IMR-90 (cell line): ENCODE results near the gene NEK4. TPM values are rescaled to one million over a fixed set of nuclear protein-coding genes. Genes with fewer than 3 reads are reported as not detected.
A peak's percentile ranks its signal among the peaks of the same experiment; 100 is the strongest.

Experiments used
- ATAC-seq: fragments of 200-7000 bp; cut with Tn5 transposase; 2 replicates; pipeline ENCODE4 v1.9.1; 2020; ENCODE audit warnings: low read depth, mild to moderate bottlenecking, moderate library complexity
- BruUV-seq: library from RNA; stranded (reverse); fragments of 400-500 nt; replicated peaks from 2 replicates; lab custom pipeline; 2021; lab: Mats Ljungman, UMichigan
- CTCF ChIA-PET: fragments of 300-600 bp; formaldehyde crosslinking; extraction: SDS; loops from one replicate; lab custom pipeline; 2021; ENCODE audit warnings: antibody characterized with exemption; lab: Yijun Ruan, JAX
- POLR2A ChIA-PET: fragments of 300-600 bp; sonication (Branson Sonifier 250); formaldehyde crosslinking; loops from one replicate; lab custom pipeline; 2022; ENCODE audit warnings: antibody characterized with exemption; ENCODE audit not compliant: unreplicated experiment; lab: Charles Lee
- DNase-seq: peaks from one replicate; pipeline ENCODE4 v3.0.0; 2013
- H2AFZ ChIP-seq: replicated peaks from 2 replicates; pipeline ENCODE3; 2013; ENCODE audit warnings: low read length, mild to moderate bottlenecking; ENCODE audit not compliant: poor library complexity
- H2AK5ac ChIP-seq: 2 replicates; pipeline ENCODE4 v1.6.1; 2013; ENCODE audit warnings: low read depth, low read length, inconsistent platforms
- H2AK9ac ChIP-seq: replicated peaks from 2 replicates; pipeline ENCODE3; 2013; ENCODE audit warnings: mild to moderate bottlenecking, low read depth, low read length, moderate library complexity; ENCODE audit not compliant: poor library complexity
- H2BK120ac ChIP-seq: 2 replicates; pipeline ENCODE4 v1.6.1; 2013; ENCODE audit warnings: low read depth, low read length, inconsistent platforms
- H2BK15ac ChIP-seq: 3 replicates; pipeline ENCODE4 v1.6.1; 2013; ENCODE audit warnings: low read depth, low read length, inconsistent platforms
- H2BK20ac ChIP-seq: 2 replicates; pipeline ENCODE4 v1.6.1; 2013; ENCODE audit warnings: low read depth, mild to moderate bottlenecking, inconsistent platforms, low read length, moderate library complexity
- H2BK5ac ChIP-seq: 2 replicates; pipeline ENCODE4 v1.6.1; 2013; ENCODE audit warnings: mild to moderate bottlenecking, low read depth, low read length, inconsistent platforms; ENCODE audit not compliant: poor library complexity, severe bottlenecking
- H3K14ac ChIP-seq: replicated peaks from 2 replicates; pipeline ENCODE4 v1.6.1; 2013; ENCODE audit warnings: low read depth, low read length, inconsistent platforms
- H3K18ac ChIP-seq: 2 replicates; pipeline ENCODE4 v1.6.1; 2013; ENCODE audit warnings: low read depth, low read length, control low read depth
- H3K23ac ChIP-seq: 2 replicates; pipeline ENCODE4 v1.6.1; 2013; ENCODE audit warnings: low read depth, low read length, inconsistent platforms
- H3K27ac ChIP-seq: 2 replicates; pipeline ENCODE4 v1.5.1; 2013; ENCODE audit warnings: mild to moderate bottlenecking, control low read depth, low read length; ENCODE audit not compliant: insufficient read depth
- H3K27me3 ChIP-seq: 2 replicates; pipeline ENCODE4 v1.6.1; 2013; ENCODE audit warnings: low read length; ENCODE audit not compliant: control insufficient read depth, insufficient read depth
- H3K36me3 ChIP-seq: 2 replicates; pipeline ENCODE4 v1.6.1; 2013; ENCODE audit warnings: low read length, mixed read lengths; ENCODE audit not compliant: control insufficient read depth, insufficient read depth
- H3K4ac ChIP-seq: 2 replicates; pipeline ENCODE4 v1.6.1; 2013; ENCODE audit warnings: low read depth, low read length, inconsistent platforms
- H3K4me1 ChIP-seq: 2 replicates; pipeline ENCODE4 v1.6.1; 2013; ENCODE audit warnings: low read length, mixed read lengths; ENCODE audit not compliant: control insufficient read depth, insufficient read depth
- H3K4me2 ChIP-seq: 2 replicates; pipeline ENCODE4 v1.6.1; 2013; ENCODE audit warnings: low read depth, mild to moderate bottlenecking, control low read depth, low read length, moderate library complexity
- H3K4me3 ChIP-seq: 2 replicates; pipeline ENCODE4 v1.5.1; 2013; ENCODE audit warnings: low read depth, mild to moderate bottlenecking, control low read depth, low read length, moderate library complexity; ENCODE audit not compliant: insufficient read depth
- H3K56ac ChIP-seq: 2 replicates; pipeline ENCODE4 v1.6.1; 2013; ENCODE audit warnings: low read length, inconsistent platforms; ENCODE audit not compliant: insufficient read depth; ENCODE audit errors: extremely low read depth
- H3K79me1 ChIP-seq, 2 experiments: 2 replicates each; pipeline ENCODE4 v1.6.1; 2013; ENCODE audit warnings: low read length in 2 of 2, inconsistent platforms in 1 of 2, low read depth in 1 of 2
- H3K9ac ChIP-seq: 2 replicates; pipeline ENCODE4 v1.6.1; 2013; ENCODE audit warnings: low read depth, low read length, control low read depth
- H3K9me1 ChIP-seq: 2 replicates; pipeline ENCODE4 v1.6.1; 2013; ENCODE audit warnings: low read length, inconsistent platforms; ENCODE audit not compliant: insufficient read depth
- H3K9me3 ChIP-seq: 2 replicates; pipeline ENCODE4 v1.6.1; 2013; ENCODE audit warnings: low read length; ENCODE audit not compliant: control insufficient read depth, insufficient read depth
- H4K20me1 ChIP-seq: 2 replicates; pipeline ENCODE4 v1.6.1; 2013; ENCODE audit warnings: low read length, inconsistent platforms; ENCODE audit not compliant: insufficient read depth
- H4K5ac ChIP-seq: 2 replicates; pipeline ENCODE4 v1.6.1; 2013; ENCODE audit warnings: mild to moderate bottlenecking, low read depth, low read length, control low read depth
- H4K8ac ChIP-seq, 2 experiments: 2 replicates each; pipeline ENCODE4 v1.6.1; 2013; ENCODE audit warnings: low read depth in 2 of 2, low read length in 2 of 2, control low read depth in 1 of 2, inconsistent platforms in 1 of 2
- H4K91ac ChIP-seq: 2 replicates; pipeline ENCODE4 v1.6.1; 2013; ENCODE audit warnings: low read depth, low read length, inconsistent platforms; ENCODE audit not compliant: insufficient read depth
- BHLHE40 ChIP-seq: fragments of 150-350 bp; IDR thresholded peaks from 2 replicates; pipeline ENCODE4 v1.6.1; 2016; ENCODE audit warnings: mild to moderate bottlenecking, low read depth, low read length
- CEBPB ChIP-seq: IDR thresholded peaks from 2 replicates; pipeline ENCODE4 v1.6.1; 2012; ENCODE audit warnings: low read depth, low read length, improper control_type of control experiment
- CHD1 ChIP-seq: IDR thresholded peaks from 2 replicates; pipeline ENCODE4 v1.6.1; 2012; ENCODE audit warnings: low read depth, low read length, improper control_type of control experiment
- ELK1 ChIP-seq: fragments of 150-350 bp; IDR thresholded peaks from 2 replicates; pipeline ENCODE4 v1.6.1; 2016; ENCODE audit warnings: low read depth, mild to moderate bottlenecking, low read length, moderate library complexity, borderline replicate concordance
- FOS ChIP-seq: fragments of 150-350 bp; IDR thresholded peaks from 2 replicates; pipeline ENCODE4 v1.6.1; 2016; ENCODE audit warnings: low read depth, low read length
- MAFK ChIP-seq: IDR thresholded peaks from 2 replicates; pipeline ENCODE4 v1.6.1; 2012; ENCODE audit warnings: low read depth, low read length, improper control_type of control experiment
- MAZ ChIP-seq: IDR thresholded peaks from 2 replicates; pipeline ENCODE4 v1.6.1; 2012; ENCODE audit warnings: low read depth, mild to moderate bottlenecking, low read length, improper control_type of control experiment, moderate library complexity, borderline replicate concordance
- MXI1 ChIP-seq: IDR thresholded peaks from 2 replicates; pipeline ENCODE4 v1.6.1; 2012; ENCODE audit warnings: low read depth, mild to moderate bottlenecking, low read length, moderate library complexity, borderline replicate concordance
- NFE2L2 ChIP-seq: fragments of 150-350 bp; IDR thresholded peaks from 2 replicates; pipeline ENCODE4 v1.6.1; 2016; ENCODE audit warnings: low read depth, mild to moderate bottlenecking, low read length
- RFX5 ChIP-seq: IDR thresholded peaks from 2 replicates; pipeline ENCODE4 v1.8.0; 2012; ENCODE audit warnings: low read depth, mild to moderate bottlenecking, low read length, moderate library complexity
- WGBS, 2 experiments: methylation state at CpG; one replicate each; pipeline versions ENCODE4 v1.1.5 to v1.1.7; 2013; ENCODE audit warnings: missing lambda C conversion rate in 2 of 2; ENCODE audit not compliant: insufficient read length in 1 of 2; ENCODE audit errors: extremely low coverage in 2 of 2; 5-methylcytosine and 5-hydroxymethylcytosine counted together
- dilution Hi-C: fragments of 300-500 bp; cut with HindIII; formaldehyde crosslinking; loops from one replicate; pipeline ENCODE4 v1.14.3; 2018; ENCODE audit warnings: low sequenced_read_pairs; ENCODE audit not compliant: unreplicated experiment
- in situ Hi-C: fragments of 300-500 bp; cut with MboI; formaldehyde crosslinking; loops from 3 replicates; pipeline ENCODE4 v1.14.3; 2019; ENCODE audit warnings: low sequenced_read_pairs, inconsistent platforms, mixed read lengths
- intact Hi-C: fragments of 100-400 bp; cut with micrococcal nuclease; formaldehyde crosslinking; loops from 2 replicates; pipeline ENCODE4 v1.10.0; 2022
- polyA plus RNA-seq, 3 experiments: library from polyadenylated mRNA; depleted of rRNA; stranded (reverse); fragments of >200 nt; gene quantifications; 2 replicates each; pipeline ENCODE4 v1.2.3, GENCODE V29; 2012; ENCODE audit warnings: low replicate concordance in 1 of 3
- total RNA-seq: library from RNA; depleted of rRNA; stranded (reverse); fragments of >200 nt; gene quantifications from 2 replicates; pipeline ENCODE4 v1.2.3, GENCODE V29; 2012
- TF ChIP-seq, protein P1 (sequence below): conservative IDR thresholded peaks from 2 replicates; pipeline ENCODE4 v1.5.1; 2012; ENCODE audit warnings: mild to moderate bottlenecking, low read depth, low read length, improper control_type of control experiment

Gene NEK4
- total and polyA plus RNA-seq, 2 of the 4 experiments (the other 2 are of a cell fraction), result 10.3 to 24.7 TPM

DNA sequence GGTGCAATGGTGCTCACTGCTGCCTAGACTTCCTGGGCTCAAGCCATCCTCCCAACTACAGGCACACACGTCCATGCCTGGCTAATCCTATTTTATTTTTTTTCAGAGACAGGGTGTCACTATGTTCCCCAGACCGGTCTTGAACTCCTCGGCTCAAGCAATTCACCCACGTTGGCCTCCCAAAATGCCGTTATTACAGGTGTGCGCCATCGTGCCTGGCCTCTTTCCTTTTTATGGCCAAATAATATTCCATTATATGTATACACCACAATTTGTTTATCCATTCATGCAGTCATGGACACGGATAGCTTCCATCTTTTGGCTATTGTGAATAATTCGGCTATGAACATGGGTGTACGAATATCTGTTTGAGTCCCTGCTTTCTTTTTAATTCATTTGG is 962 bp upstream of the NEK4 start:
- H3K36me3 ChIP-seq, result peaks cover 4% of the 10 kb centered on the region
- H2BK20ac ChIP-seq, result no peak overlapping the region
- no peak overlapping the region for H2BK15ac ChIP-seq
- no TSS peak for BruUV-seq
- H3K4me3 ChIP-seq, result no peak overlapping the region
- H3K27ac ChIP-seq, result no peak overlapping the region
- H3K4me1 ChIP-seq, result no peaks in the 10 kb centered on the region
- H3K9me3 ChIP-seq, result no peaks in the 10 kb centered on the region
- H4K91ac ChIP-seq, result no peak overlapping the region
- H3K14ac ChIP-seq, result no peak overlapping the region
- H3K56ac ChIP-seq, result no peak overlapping the region
- no peak overlapping the region for H2BK5ac ChIP-seq
- H3K4ac ChIP-seq, result no peak overlapping the region
- peak overlapping the region; percentile 83 for H2AK9ac ChIP-seq
- H2AFZ ChIP-seq, result peak overlapping the region; percentile 96
- no peak for DNase-seq
- H4K8ac ChIP-seq, result peak overlapping the region; percentile 97 to 100
- no peak overlapping the region for H2BK120ac ChIP-seq
- no peak overlapping the region for H3K18ac ChIP-seq
- H3K27me3 ChIP-seq, result peaks cover 4% of the 10 kb centered on the region; the same call in 1 of the 2 replicates
- in situ Hi-C loops, result no loop called here
- intact Hi-C loops, result loop anchor here (2.0 kb wide), 1 partner anchor 163 kb away; no protein-coding TSS in a partner anchor
- TF ChIP-seq BHLHE40 (no peak), MAZ (no peak), ELK1 (no peak), NFE2L2 (no peak), RFX5 (no peak), MAFK (no peak), FOS (no peak), CEBPB (no peak), CHD1 (no peak), MXI1 (no peak)
- TF ChIP-seq, protein P1, sequence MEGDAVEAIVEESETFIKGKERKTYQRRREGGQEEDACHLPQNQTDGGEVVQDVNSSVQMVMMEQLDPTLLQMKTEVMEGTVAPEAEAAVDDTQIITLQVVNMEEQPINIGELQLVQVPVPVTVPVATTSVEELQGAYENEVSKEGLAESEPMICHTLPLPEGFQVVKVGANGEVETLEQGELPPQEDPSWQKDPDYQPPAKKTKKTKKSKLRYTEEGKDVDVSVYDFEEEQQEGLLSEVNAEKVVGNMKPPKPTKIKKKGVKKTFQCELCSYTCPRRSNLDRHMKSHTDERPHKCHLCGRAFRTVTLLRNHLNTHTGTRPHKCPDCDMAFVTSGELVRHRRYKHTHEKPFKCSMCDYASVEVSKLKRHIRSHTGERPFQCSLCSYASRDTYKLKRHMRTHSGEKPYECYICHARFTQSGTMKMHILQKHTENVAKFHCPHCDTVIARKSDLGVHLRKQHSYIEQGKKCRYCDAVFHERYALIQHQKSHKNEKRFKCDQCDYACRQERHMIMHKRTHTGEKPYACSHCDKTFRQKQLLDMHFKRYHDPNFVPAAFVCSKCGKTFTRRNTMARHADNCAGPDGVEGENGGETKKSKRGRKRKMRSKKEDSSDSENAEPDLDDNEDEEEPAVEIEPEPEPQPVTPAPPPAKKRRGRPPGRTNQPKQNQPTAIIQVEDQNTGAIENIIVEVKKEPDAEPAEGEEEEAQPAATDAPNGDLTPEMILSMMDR, result no peak
- 88% methylated on average over 7 of the region's 10 CpGs; no CpG with 5 or more reads in 1 of the 2 experiments for WGBS, 2 experiments
- ChIA-PET CTCF (interaction anchor here (0.5 to 1.2 kb wide), 2 partner anchors 13 to 443 kb away, joined by 3 to 4 read pairs; no protein-coding TSS in a partner anchor), POLR2A (no interaction called here)
- no peak for ATAC-seq
- H3K9me1 ChIP-seq, result peaks cover 4% of the 10 kb centered on the region
- H4K5ac ChIP-seq, result peak overlapping the region; percentile 90; the same call in 1 of the 2 replicates
- H4K20me1 ChIP-seq, result no peaks in the 10 kb centered on the region
- H3K4me2 ChIP-seq, result no peak overlapping the region
- dilution Hi-C loops, result no loop called here
- peaks cover 13 to 23% of the 10 kb centered on the region in 2 experiments for H3K79me1 ChIP-seq
- no peak overlapping the region for H2AK5ac ChIP-seq
- no peak overlapping the region for H3K23ac ChIP-seq
- H3K9ac ChIP-seq, result no peak overlapping the region
